ENCODE measurements around the gene REN. TPM values are rescaled to one million over a fixed set of nuclear protein-coding genes. Genes with fewer than 3 reads are reported as not detected.

Gene REN
- total and polyA plus RNA-seq, 9 of the 15 experiments (the other 6 are each of a cell fraction or from before 2014, with no cell fraction given), result 1.7 to 9.9 (median 3.1) TPM

- no peaks in the 10 kb centered on the region for H3K9me1 ChIP-seq (ENCODE audit: control insufficient read depth, insufficient read depth, low read length)
- ChIA-PET POLR2A (interaction anchor here (0.5 to 1.4 kb wide), 2 partner anchors 56 to 158 kb away, joined by 3 to 6 read pairs; no protein-coding TSS in a partner anchor), CTCF (ENCODE audit: low intra/inter-chr PET ratio) (no interaction called here)
- TF ChIP-seq, protein P1, sequence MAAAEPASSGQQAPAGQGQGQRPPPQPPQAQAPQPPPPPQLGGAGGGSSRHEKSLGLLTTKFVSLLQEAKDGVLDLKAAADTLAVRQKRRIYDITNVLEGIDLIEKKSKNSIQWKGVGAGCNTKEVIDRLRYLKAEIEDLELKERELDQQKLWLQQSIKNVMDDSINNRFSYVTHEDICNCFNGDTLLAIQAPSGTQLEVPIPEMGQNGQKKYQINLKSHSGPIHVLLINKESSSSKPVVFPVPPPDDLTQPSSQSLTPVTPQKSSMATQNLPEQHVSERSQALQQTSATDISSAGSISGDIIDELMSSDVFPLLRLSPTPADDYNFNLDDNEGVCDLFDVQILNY (CRISPR knock-in tag; IDR thresholded peaks at IDR 0.05), result no peak
- no peak for TF ChIP-seq SIN3A (IDR thresholded peaks at IDR 0.05; ENCODE audit: borderline replicate concordance in 2 of 2, control insufficient read depth in 1 of 2, low read depth in 2 of 2, low read length in 2 of 2)
- TF ChIP-seq, protein P2, sequence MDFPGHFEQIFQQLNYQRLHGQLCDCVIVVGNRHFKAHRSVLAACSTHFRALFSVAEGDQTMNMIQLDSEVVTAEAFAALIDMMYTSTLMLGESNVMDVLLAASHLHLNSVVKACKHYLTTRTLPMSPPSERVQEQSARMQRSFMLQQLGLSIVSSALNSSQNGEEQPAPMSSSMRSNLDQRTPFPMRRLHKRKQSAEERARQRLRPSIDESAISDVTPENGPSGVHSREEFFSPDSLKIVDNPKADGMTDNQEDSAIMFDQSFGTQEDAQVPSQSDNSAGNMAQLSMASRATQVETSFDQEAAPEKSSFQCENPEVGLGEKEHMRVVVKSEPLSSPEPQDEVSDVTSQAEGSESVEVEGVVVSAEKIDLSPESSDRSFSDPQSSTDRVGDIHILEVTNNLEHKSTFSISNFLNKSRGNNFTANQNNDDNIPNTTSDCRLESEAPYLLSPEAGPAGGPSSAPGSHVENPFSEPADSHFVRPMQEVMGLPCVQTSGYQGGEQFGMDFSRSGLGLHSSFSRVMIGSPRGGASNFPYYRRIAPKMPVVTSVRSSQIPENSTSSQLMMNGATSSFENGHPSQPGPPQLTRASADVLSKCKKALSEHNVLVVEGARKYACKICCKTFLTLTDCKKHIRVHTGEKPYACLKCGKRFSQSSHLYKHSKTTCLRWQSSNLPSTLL (IDR thresholded peaks at IDR 0.05), result no peak
- no peak for TF ChIP-seq ZFPM2 (CRISPR knock-in tag; IDR thresholded peaks at IDR 0.05)
- TF ChIP-seq, protein P3, sequence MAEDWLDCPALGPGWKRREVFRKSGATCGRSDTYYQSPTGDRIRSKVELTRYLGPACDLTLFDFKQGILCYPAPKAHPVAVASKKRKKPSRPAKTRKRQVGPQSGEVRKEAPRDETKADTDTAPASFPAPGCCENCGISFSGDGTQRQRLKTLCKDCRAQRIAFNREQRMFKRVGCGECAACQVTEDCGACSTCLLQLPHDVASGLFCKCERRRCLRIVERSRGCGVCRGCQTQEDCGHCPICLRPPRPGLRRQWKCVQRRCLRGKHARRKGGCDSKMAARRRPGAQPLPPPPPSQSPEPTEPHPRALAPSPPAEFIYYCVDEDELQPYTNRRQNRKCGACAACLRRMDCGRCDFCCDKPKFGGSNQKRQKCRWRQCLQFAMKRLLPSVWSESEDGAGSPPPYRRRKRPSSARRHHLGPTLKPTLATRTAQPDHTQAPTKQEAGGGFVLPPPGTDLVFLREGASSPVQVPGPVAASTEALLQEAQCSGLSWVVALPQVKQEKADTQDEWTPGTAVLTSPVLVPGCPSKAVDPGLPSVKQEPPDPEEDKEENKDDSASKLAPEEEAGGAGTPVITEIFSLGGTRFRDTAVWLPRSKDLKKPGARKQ (CRISPR knock-in tag; IDR thresholded peaks at IDR 0.05), result no peak
- no peak for TF ChIP-seq JUND (IDR thresholded peaks at IDR 0.05; ENCODE audit: borderline replicate concordance, low read depth, low read length)
- TF ChIP-seq JUND (tag; IDR thresholded peaks at IDR 0.05; ENCODE audit: borderline replicate concordance, low read depth, low read length), result no peak
- TF ChIP-seq, protein P4, sequence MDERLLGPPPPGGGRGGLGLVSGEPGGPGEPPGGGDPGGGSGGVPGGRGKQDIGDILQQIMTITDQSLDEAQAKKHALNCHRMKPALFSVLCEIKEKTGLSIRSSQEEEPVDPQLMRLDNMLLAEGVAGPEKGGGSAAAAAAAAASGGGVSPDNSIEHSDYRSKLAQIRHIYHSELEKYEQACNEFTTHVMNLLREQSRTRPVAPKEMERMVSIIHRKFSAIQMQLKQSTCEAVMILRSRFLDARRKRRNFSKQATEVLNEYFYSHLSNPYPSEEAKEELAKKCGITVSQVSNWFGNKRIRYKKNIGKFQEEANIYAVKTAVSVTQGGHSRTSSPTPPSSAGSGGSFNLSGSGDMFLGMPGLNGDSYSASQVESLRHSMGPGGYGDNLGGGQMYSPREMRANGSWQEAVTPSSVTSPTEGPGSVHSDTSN (CRISPR knock-in tag; IDR thresholded peaks at IDR 0.05; ENCODE audit: low read depth), result no peak
- TF ChIP-seq, protein P4 (tag; conservative IDR thresholded peaks at IDR 0.05; ENCODE audit: low read depth), result no peak
- TF ChIP-seq YY1 (IDR thresholded peaks at IDR 0.05; ENCODE audit: borderline replicate concordance in 1 of 3, control insufficient read depth in 1 of 3, extremely low read depth in 1 of 3, insufficient read depth in 3 of 3, insufficient read length in 1 of 3, insufficient replicate concordance in 2 of 3, low read depth in 1 of 3, low read length in 2 of 3), result no peak
- TF ChIP-seq ZNF121 (CRISPR knock-in tag; conservative IDR thresholded peaks at IDR 0.05), result no peak
Observed at GRCh38 chr1:204192046-204192445, 25.9 kb upstream of the REN start.

More at GRCh38 chr1:204192046-204192445, 25.9 kb upstream of the REN start:
- in situ Hi-C loops (cut with MboI), result no loop called here
- ATAC-seq, result no peak
- H3K9me3 ChIP-seq (replicated peaks; ENCODE audit: control insufficient read depth, insufficient read depth, low read depth, low read length), result no peaks in the 10 kb centered on the region; the same call in 1 of the 2 replicates
- H3K4me3 ChIP-seq, result no peak overlapping the region
- no TSS peak for BruUV-seq (replicated peaks)
- no peaks in the 10 kb centered on the region for H3K36me3 ChIP-seq (ENCODE audit: control insufficient read depth, insufficient read depth, low read length)
- H4K20me1 ChIP-seq (replicated peaks; ENCODE audit: control insufficient read depth, insufficient read depth, low read length), result 0 out of 2 replicates have a peak, but pooled peaks cover 4% of the 10 kb centered on the region
- FAIRE-seq, result no peak
- H3K27ac ChIP-seq (ENCODE audit: extremely low read depth, low read depth, low read length), result no peak overlapping the region
- peaks cover 0 to 4% of the 10 kb centered on the region in 2 experiments; a peak in 2 of 5 replicates for H3K4me1 ChIP-seq (replicated peaks in 1 of 2; ENCODE audit: control insufficient read depth in 2 of 2, insufficient read depth in 2 of 2, low read length in 2 of 2)
- no peak overlapping the region for H3K4me2 ChIP-seq (ENCODE audit: insufficient read depth, low read length)
- H3K27me3 ChIP-seq (ENCODE audit: control insufficient read depth in 2 of 2, insufficient read depth in 2 of 2, low read length in 2 of 2), result peaks cover 35 to 73% of the 10 kb centered on the region in 2 experiments
- H3K79me2 ChIP-seq (ENCODE audit: control insufficient read depth, insufficient read depth, low read length), result no peaks in the 10 kb centered on the region
- H3K9ac ChIP-seq (ENCODE audit: insufficient read depth in 1 of 2, low read depth in 2 of 2, low read length in 2 of 2), result no peak overlapping the region
- WGBS (ENCODE audit: insufficient coverage, low coverage, missing lambda C conversion rate), result 0% methylated on average over 2 of the region's 2 CpGs
- no peak for DNase-seq (ENCODE audit: extremely low read depth in 1 of 4, low spot score in 3 of 4)
- H2AFZ ChIP-seq (ENCODE audit: low read depth, low read length), result no peak overlapping the region
- intact Hi-C loops (cut with micrococcal nuclease), result no loop called here

All from K562 (cell line).